GM18502 (cell line): ENCODE results near the gene STK40.

Experiments used
- ATAC-seq: cut with Tn5 transposase; IDR thresholded peaks from one replicate; pipeline ENCODE4 v1.9.1; 2021; ENCODE audit warnings: mild to moderate bottlenecking; ENCODE audit not compliant: unreplicated experiment, poor library complexity

Gene STK40

DNA sequence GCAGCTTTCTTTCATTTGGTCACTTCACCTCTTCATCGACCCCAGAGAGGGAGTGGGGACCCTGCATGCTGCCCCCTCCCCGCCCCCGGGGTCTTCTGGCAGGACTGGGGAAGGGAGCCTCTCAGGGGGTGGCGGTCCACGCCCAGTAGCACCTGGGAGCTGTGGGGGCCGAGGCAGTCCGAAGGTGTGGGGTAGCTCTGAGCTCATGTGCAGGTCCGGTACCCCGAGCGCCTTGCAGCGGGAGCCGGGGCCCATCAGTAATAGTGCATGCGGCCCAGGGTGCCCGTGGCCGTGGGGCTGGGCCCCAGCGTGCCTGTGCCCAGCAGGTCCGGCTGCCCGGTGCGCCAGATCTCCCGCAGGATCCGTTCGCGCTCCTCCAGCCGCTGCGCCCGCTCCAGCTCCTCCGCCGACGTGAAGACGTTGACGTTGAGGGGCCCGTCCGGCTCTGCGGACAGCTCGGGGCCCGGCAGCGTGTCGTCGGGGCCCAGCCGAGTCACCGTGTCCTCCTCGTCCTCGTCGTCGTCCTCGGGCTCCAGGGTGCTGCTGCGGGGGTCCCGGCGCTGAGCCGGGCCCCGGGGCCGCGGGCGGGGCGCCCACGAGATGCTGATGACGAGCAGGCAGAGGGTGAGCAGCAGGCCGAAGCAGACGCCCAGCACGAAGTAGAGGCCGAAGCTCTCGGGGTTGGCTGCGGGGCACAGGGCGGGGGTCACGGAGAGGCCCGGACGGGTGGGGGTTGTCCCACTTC is 63.5 kb downstream of the STK40 start:
- ATAC-seq: no peak

DNA sequence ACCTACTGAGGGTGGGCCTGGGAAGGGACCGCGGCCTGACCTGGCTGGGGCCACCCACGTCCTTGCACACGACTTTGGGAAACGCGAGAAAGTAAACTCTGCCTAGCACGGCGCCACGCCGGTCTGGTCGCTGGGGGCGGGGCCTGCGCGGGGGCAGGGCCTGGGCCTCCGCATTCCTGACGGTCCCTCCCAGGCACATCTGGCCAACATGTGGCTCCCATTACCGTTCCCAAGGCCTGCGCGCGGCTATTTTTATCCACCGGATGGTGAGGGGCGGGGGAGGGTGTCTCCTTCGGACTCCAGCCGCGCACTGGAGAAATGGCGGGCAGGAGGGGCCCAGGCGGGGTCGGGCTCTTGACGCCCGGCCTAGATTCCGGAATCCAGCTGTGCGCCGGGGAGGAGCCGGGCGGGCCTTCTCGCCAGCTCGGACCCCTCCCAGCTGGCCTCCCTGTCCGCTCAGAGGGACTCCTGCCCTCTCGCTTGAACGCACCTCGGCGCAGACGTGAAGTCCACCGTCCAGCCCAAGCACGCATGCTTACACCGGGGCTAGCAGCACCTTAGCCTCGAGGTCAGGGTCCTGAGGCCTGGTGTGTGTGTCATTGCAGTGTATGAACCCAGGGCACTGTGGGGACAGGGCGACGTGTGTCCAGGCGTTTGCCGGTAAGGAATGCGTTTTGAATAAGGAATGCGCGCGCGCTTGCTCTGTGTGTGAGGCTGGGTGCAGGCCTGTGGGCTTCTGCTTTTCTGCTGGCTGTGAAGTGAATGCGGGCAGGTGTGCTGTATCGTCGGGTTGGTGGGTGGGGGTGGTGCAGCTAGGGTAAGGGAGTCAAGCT is 64.4 kb downstream of the STK40 start:
- no peak for ATAC-seq

DNA sequence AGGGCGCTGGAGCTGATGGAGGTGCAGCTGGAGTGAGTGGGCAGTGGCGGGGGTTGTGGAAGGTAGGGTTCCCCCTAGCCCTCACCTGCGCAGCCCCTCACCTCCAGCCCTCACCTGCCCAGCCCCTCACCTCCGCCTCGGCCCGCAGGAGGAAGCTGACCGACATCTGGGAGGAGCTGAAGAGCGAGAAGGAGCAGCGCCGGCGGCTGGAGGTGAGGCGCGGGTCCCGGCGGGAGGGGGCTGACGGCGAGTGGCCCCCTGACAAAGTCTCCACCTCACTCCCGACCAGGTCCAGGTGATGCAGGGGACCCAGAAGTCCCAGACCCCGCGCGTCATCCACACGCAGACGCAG is 65.0 kb downstream of the STK40 start:
- ATAC-seq: no peak

DNA sequence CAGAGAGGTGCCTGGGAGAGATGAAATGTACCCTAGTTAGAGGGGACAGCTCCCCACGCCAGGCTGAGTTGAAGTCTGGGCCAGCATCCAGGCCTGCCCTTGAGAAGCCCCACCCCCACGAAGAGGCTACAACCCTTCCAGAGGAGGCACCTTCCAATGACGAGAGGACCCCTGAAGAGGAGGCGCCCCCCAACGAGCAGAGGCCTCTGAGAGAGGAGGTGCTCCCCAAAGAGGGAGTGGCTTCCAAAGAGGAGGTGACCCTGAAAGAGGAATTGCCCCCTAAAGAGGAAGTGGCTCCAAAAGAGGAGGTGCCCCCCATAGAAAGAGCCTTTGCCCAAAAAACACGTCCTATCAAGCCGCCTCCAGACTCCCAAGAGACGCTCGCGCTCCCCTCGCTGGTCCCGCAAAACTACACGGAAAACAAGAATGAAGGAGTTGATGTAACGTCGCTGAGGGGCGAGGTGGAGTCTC is 65.4 kb downstream of the STK40 start:
- ATAC-seq: no peak

DNA sequence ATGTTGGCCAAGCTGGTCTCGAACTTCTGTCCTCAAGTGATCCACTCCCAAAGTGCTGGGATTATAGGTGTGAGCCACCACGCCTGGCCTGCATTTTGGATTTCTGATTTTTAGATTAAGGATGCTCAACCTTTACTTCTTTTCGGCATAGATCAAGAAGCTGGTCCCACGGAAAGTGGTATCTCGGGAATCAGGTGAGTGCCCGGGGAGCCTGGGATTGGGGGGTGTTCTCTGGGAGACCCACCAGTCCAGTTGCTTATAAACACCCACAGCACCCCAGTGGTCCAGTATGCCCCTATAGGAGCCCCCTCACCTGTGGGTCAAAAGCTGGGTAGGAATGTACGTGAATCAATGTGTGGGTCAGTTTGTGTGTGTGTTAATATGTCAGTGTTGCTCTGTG is 76.3 kb downstream of the STK40 start:
- no peak for ATAC-seq

DNA sequence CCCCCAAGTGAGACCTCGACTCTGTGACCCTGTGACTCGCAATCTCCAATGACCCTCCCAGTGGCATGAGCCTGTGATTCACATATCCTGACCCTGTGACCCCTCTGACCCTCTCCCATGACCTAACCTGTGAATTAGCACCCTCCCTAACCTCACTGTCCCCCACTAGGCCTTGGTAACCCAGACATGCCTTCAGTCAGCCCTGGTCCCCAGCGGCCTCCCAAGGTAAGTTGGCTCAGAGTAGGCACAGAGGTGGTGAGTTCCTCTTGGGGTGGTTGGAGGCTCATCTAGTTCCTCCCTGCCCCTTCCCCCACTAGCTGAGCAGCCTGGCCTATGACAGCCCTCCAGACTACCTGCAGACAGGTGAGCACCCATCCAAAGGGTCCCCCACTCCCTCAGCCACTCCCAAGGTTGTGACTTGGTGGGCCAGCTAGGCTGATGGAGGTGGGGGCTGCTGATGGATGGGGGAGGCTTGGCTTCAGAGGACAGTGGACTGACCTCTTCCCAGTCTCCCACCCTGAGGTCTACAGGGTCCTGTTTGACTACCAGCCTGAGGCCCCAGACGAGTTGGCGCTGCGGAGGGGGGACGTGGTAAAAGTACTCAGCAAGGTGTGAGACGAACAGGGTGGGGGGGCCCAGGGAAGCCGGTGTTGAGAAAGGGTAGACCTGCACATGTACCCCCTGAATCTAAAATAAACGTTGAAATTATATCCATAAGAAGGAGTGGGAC is 78.0 kb downstream of the STK40 start:
- ATAC-seq: no peak

DNA sequence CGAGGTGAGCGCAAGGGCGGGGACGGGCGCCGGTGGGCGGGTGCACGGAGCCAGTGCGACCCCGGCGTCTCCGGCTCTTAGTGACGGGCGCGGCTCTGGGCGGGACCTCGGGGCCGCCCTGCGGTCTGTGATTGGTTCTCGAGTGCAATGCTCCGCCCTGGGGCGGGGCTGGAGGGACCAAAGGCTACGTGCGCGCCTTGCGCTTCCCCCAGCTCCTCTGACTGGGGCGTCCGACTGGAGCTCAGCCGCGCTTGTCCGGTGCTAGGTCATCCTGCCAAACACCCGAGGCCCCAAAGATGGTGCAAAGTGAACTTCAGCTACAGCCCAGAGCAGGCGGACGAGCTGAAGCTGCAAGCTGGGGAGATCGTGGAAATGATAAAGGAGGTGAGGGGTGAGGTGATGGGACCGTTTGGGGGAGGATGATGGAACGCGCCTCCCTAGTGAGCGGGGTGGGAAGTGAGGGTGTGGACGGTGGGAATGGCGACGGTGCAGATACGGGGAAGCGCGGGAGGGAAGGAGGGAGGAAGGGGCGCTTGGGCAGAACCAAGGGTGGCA is 78.7 kb downstream of the STK40 start:
- peak; percentile 96 for ATAC-seq

DNA sequence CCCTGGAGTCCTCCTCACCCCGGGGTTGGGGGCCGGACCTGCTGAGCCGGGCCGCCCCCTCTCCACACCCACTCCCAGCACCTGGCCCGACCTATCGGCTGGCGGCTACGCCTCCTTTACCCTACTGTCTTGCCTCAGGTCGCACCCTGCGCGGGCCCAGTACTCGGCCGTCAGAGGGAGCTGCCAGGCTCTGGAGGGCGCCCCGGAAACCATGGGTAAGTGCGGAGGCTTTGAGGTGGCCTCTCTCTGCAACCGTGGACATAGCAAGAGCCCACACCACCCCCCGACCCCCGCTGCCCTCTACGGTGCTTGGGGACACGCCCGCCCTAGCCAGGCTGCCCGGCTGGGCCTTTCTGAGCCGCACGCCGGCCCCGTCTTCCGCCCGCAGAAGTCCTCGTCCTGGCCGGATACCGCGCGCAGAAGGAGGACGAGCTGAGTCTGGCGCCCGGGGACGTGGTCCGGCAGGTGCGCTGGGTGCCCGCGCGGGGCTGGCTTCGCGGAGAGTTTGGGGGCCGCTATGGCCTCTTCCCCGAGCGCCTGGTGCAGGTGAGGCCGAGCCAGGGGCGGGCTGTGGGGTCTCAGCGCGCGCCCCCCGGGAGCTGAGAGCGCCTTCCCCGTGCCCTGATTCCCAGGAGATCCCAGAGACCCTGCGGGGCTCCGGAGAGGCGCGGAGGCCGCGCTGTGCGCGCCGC is 79.4 kb downstream of the STK40 start, which contains the start of gene SH3D21:
Gene SH3D21 (plus strand): TSS at position 159 of the 692 bp plus-strand sequence. CDS start 53 bp downstream, at position 212.
- peak; percentile 39 for ATAC-seq

DNA sequence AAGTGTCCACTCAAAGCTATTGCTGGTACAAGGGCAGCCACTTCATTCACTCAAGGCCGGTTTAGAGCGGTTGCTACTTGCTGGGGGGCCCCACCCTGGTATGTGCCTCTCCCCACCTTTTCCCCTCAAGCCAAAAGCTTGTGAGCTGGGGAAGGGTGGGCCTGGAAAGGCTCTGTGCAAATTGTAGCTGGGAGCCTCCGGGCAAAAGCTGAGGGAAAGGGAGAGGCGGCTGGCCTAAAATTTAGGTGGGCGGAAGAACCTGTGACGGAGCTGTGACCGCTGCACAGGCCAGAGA is 79.9 kb downstream of the STK40 start:
- no peak for ATAC-seq

DNA sequence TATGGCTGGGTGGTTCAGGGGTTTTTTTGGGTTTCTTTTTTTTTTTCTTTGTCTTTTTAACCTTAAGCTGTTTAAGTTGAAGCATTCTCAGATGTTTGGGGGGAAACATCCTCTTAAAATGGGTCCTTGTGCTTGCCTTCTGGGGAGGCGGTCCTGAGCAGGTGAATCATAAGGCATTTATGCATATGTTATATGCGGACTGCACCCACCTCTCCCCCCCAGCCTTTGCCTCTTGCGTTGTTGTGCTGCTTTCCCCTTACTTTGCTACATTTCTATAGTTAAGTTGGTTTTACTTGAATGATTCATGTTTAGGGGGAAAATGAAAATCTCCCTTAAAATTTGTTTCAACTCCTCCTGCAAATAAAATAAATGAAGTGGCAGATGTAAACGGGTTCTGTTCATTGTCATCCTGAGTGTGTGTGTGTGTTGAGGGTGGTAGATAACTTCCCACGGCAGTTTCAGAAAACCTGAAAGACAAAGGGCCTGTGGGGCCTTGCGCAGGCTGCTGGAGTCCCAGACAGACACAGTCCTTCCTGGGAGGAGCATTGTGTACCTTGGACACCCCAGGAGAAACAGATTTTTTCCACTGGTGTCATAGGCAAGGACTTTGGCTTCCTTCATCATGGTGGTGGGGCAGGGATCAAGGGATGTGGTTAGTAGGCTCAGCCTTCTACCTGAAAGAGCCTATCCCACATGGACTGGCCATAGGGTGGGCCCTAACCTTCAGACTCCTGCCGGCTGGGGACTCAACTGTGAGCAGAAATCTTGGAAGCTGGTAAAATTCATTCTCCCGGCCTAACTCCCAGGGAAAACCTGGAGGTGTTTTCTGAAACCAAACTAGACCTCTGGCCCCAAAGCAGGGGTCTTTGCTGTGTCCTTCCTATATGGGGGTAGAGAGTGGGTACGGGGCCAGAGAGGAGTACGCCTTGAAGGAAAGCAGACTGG is 80.5 kb downstream of the STK40 start:
- no peak for ATAC-seq

DNA sequence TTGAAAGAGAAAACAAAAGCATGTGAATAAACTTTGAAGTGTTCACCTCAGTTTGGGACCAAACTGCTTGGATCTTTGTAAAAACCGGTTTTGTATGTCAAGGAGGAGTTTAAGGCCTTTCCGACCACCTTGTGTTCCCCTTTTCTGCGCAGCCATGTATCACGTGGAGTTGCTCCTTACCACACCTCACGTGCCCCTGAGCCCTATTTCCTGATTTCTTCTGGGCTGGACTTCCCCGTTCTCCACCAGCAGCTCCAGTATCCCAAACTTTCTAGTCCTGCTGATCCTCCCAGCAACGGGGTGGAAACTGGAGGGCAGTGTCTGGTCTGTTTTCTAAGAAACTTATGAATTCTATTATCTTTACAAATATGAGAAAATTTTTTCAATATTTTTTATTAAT is 81.2 kb downstream of the STK40 start:
- no peak for ATAC-seq

DNA sequence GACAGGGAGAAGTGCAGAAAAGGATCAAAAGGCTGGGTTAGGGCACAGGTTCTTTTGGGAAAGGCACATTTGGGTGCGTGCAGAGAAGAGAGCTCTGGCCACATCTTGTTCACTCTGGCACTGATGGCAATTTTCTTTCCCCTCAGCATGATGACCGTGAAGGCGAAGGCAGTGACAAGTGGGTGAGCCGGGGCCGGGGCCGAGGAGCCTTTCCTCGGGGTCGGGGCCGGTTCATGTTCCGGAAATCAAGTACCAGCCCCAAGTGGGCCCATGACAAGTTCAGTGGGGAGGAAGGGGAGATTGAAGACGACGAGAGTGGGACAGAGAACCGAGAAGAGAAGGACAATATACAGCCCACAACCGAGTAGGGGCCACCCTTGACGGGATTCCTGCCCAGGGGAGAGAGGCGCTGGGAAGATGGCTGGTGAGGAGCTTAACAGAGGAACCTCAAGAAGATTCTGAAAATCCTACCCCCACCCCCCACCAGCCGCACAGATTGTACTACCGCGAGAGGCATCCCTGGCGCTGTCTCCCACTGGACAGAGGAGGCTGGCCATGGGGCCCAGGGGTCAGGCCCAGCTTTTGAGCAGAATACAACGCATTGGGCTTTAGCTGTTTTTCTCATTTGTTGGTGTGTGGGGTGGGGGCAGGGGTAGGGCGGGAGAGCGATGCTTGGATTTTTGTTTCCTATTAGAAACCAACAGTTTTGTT is 81.9 kb downstream of the STK40 start:
- ATAC-seq: no peak

DNA sequence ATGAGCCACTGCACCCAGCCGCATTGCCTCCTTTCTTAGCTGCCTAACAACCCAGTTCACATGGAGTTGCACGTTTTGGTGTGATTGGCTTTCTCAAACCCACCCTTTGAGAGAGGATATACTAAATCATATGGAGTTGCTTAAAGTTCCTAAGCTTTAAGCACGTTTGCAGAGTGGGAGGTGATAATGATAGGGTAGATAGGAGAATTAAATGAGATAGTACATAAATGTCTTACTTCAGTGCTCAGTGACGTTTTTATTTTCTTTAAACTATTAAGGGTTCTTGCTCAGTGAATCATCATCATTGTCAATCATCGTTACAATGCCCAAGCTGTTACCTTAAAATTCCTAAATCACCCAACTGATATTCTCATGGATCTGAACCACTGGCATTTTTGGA is 82.5 kb downstream of the STK40 start:
- ATAC-seq: no peak

DNA sequence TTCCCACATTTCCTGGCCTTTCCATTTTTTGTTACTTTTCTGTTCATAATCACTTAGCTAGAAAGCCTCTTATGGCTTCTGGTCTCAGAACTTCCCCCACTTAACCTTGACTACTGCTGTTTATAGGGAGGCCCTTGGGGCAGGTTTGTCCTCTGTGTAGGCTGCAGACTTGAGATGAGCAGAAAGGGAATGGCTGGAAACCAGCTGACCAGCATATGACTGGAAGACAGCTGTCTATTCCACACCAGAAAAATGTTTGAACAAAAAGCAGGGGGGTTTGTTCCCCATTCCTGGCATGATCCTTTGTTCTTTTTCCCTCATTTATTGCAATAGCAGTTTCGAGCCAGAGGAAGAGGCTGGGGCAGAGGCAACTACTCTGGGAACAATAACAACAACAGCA is 84.5 kb downstream of the STK40 start:
- ATAC-seq: no peak

DNA sequence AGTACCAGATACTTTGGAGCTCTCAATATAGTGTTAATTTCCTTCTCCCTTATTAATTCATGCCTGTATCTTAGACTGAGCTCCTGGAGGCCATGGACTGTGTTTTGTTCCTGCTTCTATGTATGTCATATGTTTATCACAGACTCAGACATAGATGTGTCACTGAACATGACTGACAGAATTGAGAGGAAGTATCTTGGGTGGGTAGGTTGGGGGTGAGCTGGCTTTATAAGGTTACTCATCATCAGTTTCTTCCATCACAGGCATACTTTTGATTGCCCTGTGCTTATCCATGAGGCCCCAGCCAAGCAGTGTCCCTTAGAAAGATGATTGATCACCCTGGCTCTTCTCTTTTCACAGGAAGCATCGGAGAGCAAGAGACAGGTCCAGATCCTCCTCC is 85.2 kb downstream of the STK40 start:
- no peak for ATAC-seq

DNA sequence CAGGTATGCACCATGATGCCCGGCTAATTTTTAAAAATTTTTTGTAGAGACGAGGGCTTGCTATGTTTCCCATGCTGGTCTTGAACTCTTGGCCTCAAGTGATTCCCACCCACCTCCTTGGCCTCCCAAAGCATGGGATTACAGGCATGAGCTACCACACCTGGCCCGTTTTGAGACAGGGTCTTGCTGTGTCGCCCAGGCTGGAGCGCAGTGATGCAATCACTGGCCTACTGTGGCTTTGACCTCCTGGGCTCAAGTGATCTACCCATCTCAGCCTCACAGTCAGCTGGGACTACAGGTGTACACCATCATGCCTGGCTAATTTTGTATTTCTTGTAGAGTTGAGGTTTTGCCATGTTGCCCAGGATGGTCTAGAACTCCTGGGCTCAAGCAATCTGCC is 87.1 kb downstream of the STK40 start:
- no peak for ATAC-seq

DNA sequence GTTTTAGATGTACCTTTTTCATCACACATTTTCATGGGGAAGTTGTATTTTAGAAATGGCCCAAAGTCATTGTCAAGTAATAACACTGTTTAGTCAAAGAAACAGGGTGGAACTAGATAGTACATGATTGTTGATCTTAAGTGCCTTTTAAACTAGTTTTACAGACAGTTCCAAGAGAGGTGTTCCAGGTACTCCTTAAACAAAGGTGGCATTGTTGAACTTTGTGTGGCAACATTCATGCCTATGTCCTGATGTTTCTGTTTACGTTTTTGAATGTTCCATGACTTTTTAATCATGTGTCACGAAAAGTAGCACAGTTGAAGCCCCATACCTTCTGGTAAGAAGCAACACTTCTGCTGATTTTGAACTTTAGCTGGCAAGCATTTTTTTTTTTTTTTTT is 88.7 kb downstream of the STK40 start:
- no peak for ATAC-seq

DNA sequence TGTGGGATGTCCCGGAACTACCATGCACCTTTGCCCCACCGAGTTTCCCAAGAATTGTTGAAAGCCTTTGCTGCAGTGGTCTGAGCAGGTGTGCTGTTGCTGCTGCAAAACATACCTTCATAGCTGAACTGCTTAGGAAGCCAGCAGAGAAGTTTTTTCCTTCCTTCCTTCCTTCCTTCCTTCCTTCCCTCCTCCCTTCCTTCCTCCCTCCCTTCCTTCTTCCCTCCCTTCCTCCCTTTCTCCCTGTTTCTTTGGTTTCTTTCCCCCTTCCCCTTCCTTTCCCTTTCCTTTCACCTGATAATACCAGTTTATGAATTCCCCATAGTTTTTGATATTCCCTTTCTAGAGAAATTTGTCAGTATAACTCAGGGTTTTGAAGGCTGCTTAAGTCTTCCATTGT is 90.3 kb downstream of the STK40 start:
- ATAC-seq: no peak
